Activated CD4-positive, alpha-beta T cell treated with anti-CD3 and anti-CD28 coated beads for 36 hours (primary cell): Measurements from ENCODE around the gene EVA1A. TPM values are rescaled to one million over a fixed set of nuclear protein-coding genes. Genes with fewer than 3 reads are reported as not detected.

Experiments
- ATAC-seq: fragments of 200-7000 bp; cut with Tn5 transposase; one replicate; pipeline ENCODE4 v1.10.0; 2021; ENCODE audit warnings: mild to moderate bottlenecking, moderate library complexity
- CTCF ChIA-PET: fragments of 350-600 bp; sonication (Branson Sonifier 250); formaldehyde crosslinking; loops from one replicate; lab custom pipeline; 2021; ENCODE audit warnings: antibody characterized with exemption; lab: Charles Lee
- POLR2A ChIA-PET: fragments of 350-600 bp; sonication (Branson Sonifier 250); formaldehyde crosslinking; loops from one replicate; lab custom pipeline; 2021; ENCODE audit warnings: antibody characterized with exemption, inconsistent platforms; lab: Charles Lee
- DNase-seq: peaks from one replicate; pipeline ENCODE4 v3.0.0-alpha.2; 2020
- H3K27ac Mint-ChIP-seq: one replicate; pipeline ENCODE4 v1.8.0; 2021; ENCODE audit warnings: mixed read lengths
- H3K27me3 Mint-ChIP-seq: one replicate; pipeline ENCODE4 v1.8.0; 2021; ENCODE audit warnings: mixed read lengths
- H3K36me3 Mint-ChIP-seq: one replicate; pipeline ENCODE4 v1.8.0; 2021; ENCODE audit warnings: low read depth, mixed read lengths
- H3K4me1 Mint-ChIP-seq: one replicate; pipeline ENCODE4 v1.8.0; 2021; ENCODE audit warnings: mixed read lengths
- H3K4me3 Mint-ChIP-seq: one replicate; pipeline ENCODE4 v1.8.0; 2021; ENCODE audit warnings: mild to moderate bottlenecking, moderate library complexity, mixed read lengths
- H3K9me3 Mint-ChIP-seq: one replicate; pipeline ENCODE4 v1.8.0; 2021; ENCODE audit warnings: low read depth, mixed read lengths
- intact Hi-C, 2 experiments: fragments of 100-400 bp; cut with DNase I in 1 of 2; cut with micrococcal nuclease in 1 of 2; formaldehyde crosslinking; loops; one replicate each; pipeline versions ENCODE4 v1.14.2 to v1.15.1; 2022 to 2024; cut with DNase I, micrococcal nuclease
- total RNA-seq, 2 experiments: library from RNA; stranded (reverse); gene quantifications; one replicate each; pipeline ENCODE4 v1.2.3, GENCODE V29; 2021

EVA1A gene
- total RNA-seq, 2 experiments from 2014 or later: 0.11 TPM; not detected in 1

GRCh38 chr2:75522543-75523312, 38.0 kb downstream of the EVA1A start:
- DNase-seq (no peak), ATAC-seq (no peak)
- H3K4me3 Mint-ChIP-seq: no peak overlapping the region
- intact Hi-C loops: no loop called here
- H3K27ac Mint-ChIP-seq: no peak overlapping the region
- no peaks in the 10 kb centered on the region for H3K36me3 Mint-ChIP-seq
- no peaks in the 10 kb centered on the region for H3K9me3 Mint-ChIP-seq
- POLR2A ChIA-PET: no interaction called here
- H3K27me3 Mint-ChIP-seq: peaks cover 24% of the 10 kb centered on the region
- CTCF ChIA-PET: interaction anchor here (0.8 to 1.6 kb wide), 2 partner anchors 8 to 323 kb away, joined by 3 to 4 read pairs; partner anchors contain the start of gene TACR1
- no peaks in the 10 kb centered on the region for H3K4me1 Mint-ChIP-seq

GRCh38 chr2:75521225-75521872, 39.4 kb downstream of the EVA1A start:
- H3K27ac Mint-ChIP-seq: no peak overlapping the region
- CTCF ChIA-PET: no interaction called here

GRCh38 chr2:75519843-75520242, 40.9 kb downstream of the EVA1A start:
- no peak for ATAC-seq
- H3K36me3 Mint-ChIP-seq: no peaks in the 10 kb centered on the region
- no peak for DNase-seq
- H3K4me1 Mint-ChIP-seq: no peaks in the 10 kb centered on the region
- H3K27me3 Mint-ChIP-seq: peaks cover 21% of the 10 kb centered on the region
- ChIA-PET CTCF (no interaction called here), POLR2A (no interaction called here)
- H3K4me3 Mint-ChIP-seq: no peak overlapping the region
- intact Hi-C loops: no loop called here
- H3K9me3 Mint-ChIP-seq: no peaks in the 10 kb centered on the region
- H3K27ac Mint-ChIP-seq: no peak overlapping the region

More at GRCh38 chr2:75521225-75521872, 39.4 kb downstream of the EVA1A start:
- POLR2A ChIA-PET: no interaction called here
- no peak for DNase-seq
- H3K36me3 Mint-ChIP-seq: no peaks in the 10 kb centered on the region
- ATAC-seq: no peak
- no peaks in the 10 kb centered on the region for H3K4me1 Mint-ChIP-seq
- peaks cover 18% of the 10 kb centered on the region for H3K27me3 Mint-ChIP-seq
- intact Hi-C loops: no loop called here
- no peak overlapping the region for H3K4me3 Mint-ChIP-seq
- H3K9me3 Mint-ChIP-seq: no peaks in the 10 kb centered on the region

GRCh38 chr2:75518638-75519465, 41.9 kb downstream of the EVA1A start:
- no peak for ATAC-seq
- Mint-ChIP-seq H3K27me3 (peaks cover 22% of the 10 kb centered on the region), H3K4me1 (no peaks in the 10 kb centered on the region), H3K4me3 (no peak overlapping the region), H3K9me3 (peaks cover 2% of the 10 kb centered on the region), H3K27ac (no peak overlapping the region), H3K36me3 (no peaks in the 10 kb centered on the region)
- CTCF ChIA-PET: interaction anchor here (0.5 kb wide), 1 partner anchor 159 kb away, joined by 4 read pairs; no protein-coding TSS in a partner anchor
- DNase-seq: no peak
- intact Hi-C loops: no loop called here
- POLR2A ChIA-PET: no interaction called here

- peaks cover 5% of the 10 kb centered on the region for H3K9me3 Mint-ChIP-seq
- H3K27me3 Mint-ChIP-seq: peaks cover 19% of the 10 kb centered on the region
- intact Hi-C loops: no loop called here
- DNase-seq (no peak), ATAC-seq (no peak)
- H3K27ac Mint-ChIP-seq: no peak overlapping the region
- no peaks in the 10 kb centered on the region for H3K36me3 Mint-ChIP-seq
- no peaks in the 10 kb centered on the region for H3K4me1 Mint-ChIP-seq
- ChIA-PET CTCF (interaction anchor here (1.1 kb wide), 1 partner anchor 264 kb away, joined by 4 read pairs; no protein-coding TSS in a partner anchor), POLR2A (no interaction called here)
- H3K4me3 Mint-ChIP-seq: no peak overlapping the region
These were observed 43.0 kb downstream of the EVA1A start for GRCh38 chr2:75517547-75518230.

GRCh38 chr2:75516378-75517360, 44.1 kb downstream of the EVA1A start:
- no peak for ATAC-seq

GRCh38 chr2:75515584-75516368, 45.0 kb downstream of the EVA1A start:
- no peak for ATAC-seq
- intact Hi-C loops: no loop called here
- no peak overlapping the region for H3K27ac Mint-ChIP-seq

More at GRCh38 chr2:75516378-75517360, 44.1 kb downstream of the EVA1A start:
- peaks cover 19% of the 10 kb centered on the region for H3K27me3 Mint-ChIP-seq
- intact Hi-C loops: no loop called here
- H3K9me3 Mint-ChIP-seq: peaks cover 10% of the 10 kb centered on the region
- POLR2A ChIA-PET: no interaction called here
- no peak overlapping the region for H3K27ac Mint-ChIP-seq
- no peaks in the 10 kb centered on the region for H3K4me1 Mint-ChIP-seq
- no peak overlapping the region for H3K4me3 Mint-ChIP-seq
- no peaks in the 10 kb centered on the region for H3K36me3 Mint-ChIP-seq
- CTCF ChIA-PET: no interaction called here
- DNase-seq: no peak

GRCh38 chr2:75513616-75514170, 47.0 kb downstream of the EVA1A start:
- DNase-seq: no peak
- no peaks in the 10 kb centered on the region for H3K4me1 Mint-ChIP-seq
- CTCF ChIA-PET: no interaction called here
- POLR2A ChIA-PET: no interaction called here
- peaks cover 12% of the 10 kb centered on the region for H3K9me3 Mint-ChIP-seq
- intact Hi-C loops: no loop called here
- H3K36me3 Mint-ChIP-seq: no peaks in the 10 kb centered on the region
- H3K27me3 Mint-ChIP-seq: peaks cover 15% of the 10 kb centered on the region
- H3K4me3 Mint-ChIP-seq: no peak overlapping the region
- no peak for ATAC-seq
- H3K27ac Mint-ChIP-seq: no peak overlapping the region

More at GRCh38 chr2:75515584-75516368, 45.0 kb downstream of the EVA1A start:
- peaks cover 17% of the 10 kb centered on the region for H3K27me3 Mint-ChIP-seq
- DNase-seq: no peak
- no peaks in the 10 kb centered on the region for H3K36me3 Mint-ChIP-seq
- H3K4me3 Mint-ChIP-seq: no peak overlapping the region
- CTCF ChIA-PET: no interaction called here
- H3K4me1 Mint-ChIP-seq: no peaks in the 10 kb centered on the region
- peaks cover 10% of the 10 kb centered on the region for H3K9me3 Mint-ChIP-seq
- POLR2A ChIA-PET: no interaction called here

GRCh38 chr2:75512455-75513212, 48.1 kb downstream of the EVA1A start:
- ATAC-seq: no peak

More at GRCh38 chr2:75512455-75513212, 48.1 kb downstream of the EVA1A start:
- ChIA-PET CTCF (no interaction called here), POLR2A (no interaction called here)
- intact Hi-C loops: no loop called here
- Mint-ChIP-seq H3K9me3 (peaks cover 18% of the 10 kb centered on the region), H3K4me1 (no peaks in the 10 kb centered on the region), H3K27ac (no peak overlapping the region), H3K4me3 (no peak overlapping the region), H3K36me3 (no peaks in the 10 kb centered on the region), H3K27me3 (peaks cover 12% of the 10 kb centered on the region)
- DNase-seq: no peak
